Uterus (tissue), 4 donors: Measurements from ENCODE around the gene BORCS8. TPM values are rescaled to one million over a fixed set of nuclear protein-coding genes. Genes with fewer than 3 reads are reported as not detected.

Experiments used
- DNase-seq, 2 donors: peaks; one replicate each; pipeline ENCODE4 v3.0.0-alpha.2; 2019 to 2020
- H3K27ac ChIP-seq, 2 donors: fragments of 200-600 bp; sonication (generic); 1 replicate in 1 of 2; 2 replicates in 1 of 2; pipeline ENCODE4 v1.5.1; 2016 to 2018
- H3K27me3 ChIP-seq, 2 donors: fragments of 200-600 bp; sonication (generic); one replicate each; pipeline ENCODE4 v1.5.1; 2018 to 2019; ENCODE audit warnings: control low read depth in 1 of 2
- H3K36me3 ChIP-seq, 2 donors: fragments of 200-600 bp; sonication (generic); one replicate each; pipeline ENCODE4 v1.5.1; 2019; ENCODE audit warnings: control low read depth in 1 of 2
- H3K4me1 ChIP-seq, 2 donors: fragments of 200-600 bp; sonication (generic); one replicate each; pipeline ENCODE4 v1.5.1; 2018 to 2019; ENCODE audit warnings: control low read depth in 1 of 2
- H3K4me3 ChIP-seq, 2 donors: fragments of 200-600 bp; sonication (generic); 1 replicate in 1 of 2; 2 replicates in 1 of 2; pipeline ENCODE4 v1.5.1; 2018 to 2019; ENCODE audit warnings: mild to moderate bottlenecking in 1 of 2
- H3K9me3 ChIP-seq, 2 donors: fragments of 200-600 bp; sonication (generic); one replicate each; pipeline ENCODE4 v1.5.1; 2019; ENCODE audit warnings: control low read depth in 1 of 2
- POLR2A ChIP-seq, 2 donors: fragments of 450-650 bp; IDR thresholded peaks; one replicate each; pipeline ENCODE4 v1.6.1; 2016; ENCODE audit warnings: antibody characterized with exemption in 2 of 2, mild to moderate bottlenecking in 1 of 2, moderate library complexity in 1 of 2
- intact Hi-C: fragments of 100-400 bp; cut with DNase I; formaldehyde crosslinking; loops from one replicate; pipeline ENCODE4 v1.15.1; 2023; ENCODE audit warnings: low total_unique reads
- total RNA-seq, 4 donors: library from RNA; depleted of rRNA in 3 of 4; stranded (reverse); fragments of >200 nt in 3 of 4; gene quantifications; one replicate each; pipeline versions ENCODE4 v1.1.0 to v1.2.4, GENCODE V29; 2014 to 2023
- TF ChIP-seq, protein P1 (sequence below), 4 experiments: fragments of 200-600 bp in 2 of 4; fragments of 450-650 bp in 2 of 4; sonication (generic) in 2 of 4; IDR thresholded peaks; one replicate each; pipeline ENCODE4 v1.5.1; 2016 to 2019; ENCODE audit warnings: antibody characterized with exemption in 4 of 4, mild to moderate bottlenecking in 2 of 4, moderate library complexity in 1 of 4
- donor health status: DM: yes; HTN: yes; CAD: no.

BORCS8 gene
- total RNA-seq, 4 donors from 2014 or later: 0.26 to 28.4 (median 4.0) TPM; not detected in 1

DNA sequence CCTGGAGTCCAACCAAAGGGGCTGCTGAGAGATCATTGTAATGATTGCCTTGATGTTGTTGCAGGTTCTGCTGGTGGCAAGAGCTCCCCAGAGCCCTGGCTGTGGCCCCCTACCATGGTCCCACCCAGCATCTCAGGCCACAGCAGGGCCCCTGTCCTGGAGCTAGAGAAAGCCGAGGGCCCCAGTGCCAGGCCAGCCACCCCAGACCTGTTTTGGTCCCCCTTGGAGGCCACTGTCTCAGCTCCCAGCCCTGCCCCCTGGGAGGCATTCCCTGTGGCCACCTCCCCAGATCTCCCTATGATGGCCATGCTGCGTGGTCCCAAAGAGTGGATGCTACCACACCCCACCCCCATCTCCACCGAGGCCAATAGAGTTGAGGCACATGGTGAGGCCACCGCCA is 35.3 kb upstream of the BORCS8 start:
- no peak for TF ChIP-seq POLR2A (IDR thresholded peaks at IDR 0.05)
- TF ChIP-seq, protein P1, sequence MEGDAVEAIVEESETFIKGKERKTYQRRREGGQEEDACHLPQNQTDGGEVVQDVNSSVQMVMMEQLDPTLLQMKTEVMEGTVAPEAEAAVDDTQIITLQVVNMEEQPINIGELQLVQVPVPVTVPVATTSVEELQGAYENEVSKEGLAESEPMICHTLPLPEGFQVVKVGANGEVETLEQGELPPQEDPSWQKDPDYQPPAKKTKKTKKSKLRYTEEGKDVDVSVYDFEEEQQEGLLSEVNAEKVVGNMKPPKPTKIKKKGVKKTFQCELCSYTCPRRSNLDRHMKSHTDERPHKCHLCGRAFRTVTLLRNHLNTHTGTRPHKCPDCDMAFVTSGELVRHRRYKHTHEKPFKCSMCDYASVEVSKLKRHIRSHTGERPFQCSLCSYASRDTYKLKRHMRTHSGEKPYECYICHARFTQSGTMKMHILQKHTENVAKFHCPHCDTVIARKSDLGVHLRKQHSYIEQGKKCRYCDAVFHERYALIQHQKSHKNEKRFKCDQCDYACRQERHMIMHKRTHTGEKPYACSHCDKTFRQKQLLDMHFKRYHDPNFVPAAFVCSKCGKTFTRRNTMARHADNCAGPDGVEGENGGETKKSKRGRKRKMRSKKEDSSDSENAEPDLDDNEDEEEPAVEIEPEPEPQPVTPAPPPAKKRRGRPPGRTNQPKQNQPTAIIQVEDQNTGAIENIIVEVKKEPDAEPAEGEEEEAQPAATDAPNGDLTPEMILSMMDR (IDR thresholded peaks at IDR 0.05): no peak
- Histone ChIP-seq H3K4me3 (no peak overlapping the region), H3K27me3 (peaks cover 0 to 8% of the 10 kb centered on the region in 2 donors), H3K36me3 (no peaks in the 10 kb centered on the region), H3K4me1 (peaks cover 0 to 4% of the 10 kb centered on the region in 2 donors), H3K9me3 (no peaks in the 10 kb centered on the region), H3K27ac (no peak overlapping the region)
- no peak for DNase-seq
- intact Hi-C loops: no loop called here

DNA sequence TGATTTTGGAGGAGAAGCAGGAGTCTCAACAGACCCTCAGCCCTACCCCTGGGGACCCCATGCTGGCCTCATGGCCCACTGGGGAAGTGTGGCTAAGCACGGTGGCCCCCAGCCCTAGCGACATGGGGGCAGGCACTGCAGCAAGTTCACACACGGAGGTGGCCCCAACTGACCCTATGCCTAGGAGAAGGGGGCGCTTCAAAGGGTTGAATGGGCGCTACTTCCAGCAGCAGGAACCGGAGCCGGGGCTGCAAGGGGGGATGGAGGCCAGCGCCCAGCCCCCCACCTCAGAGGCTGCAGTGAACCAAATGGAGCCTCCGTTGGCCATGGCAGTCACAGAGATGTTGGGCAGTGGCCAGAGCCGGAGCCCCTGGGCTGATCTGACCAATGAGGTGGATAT is 34.7 kb upstream of the BORCS8 start:
- Histone ChIP-seq H3K27me3 (peaks cover 0 to 8% of the 10 kb centered on the region in 2 donors), H3K4me3 (no peak overlapping the region)
- intact Hi-C loops: no loop called here

DNA sequence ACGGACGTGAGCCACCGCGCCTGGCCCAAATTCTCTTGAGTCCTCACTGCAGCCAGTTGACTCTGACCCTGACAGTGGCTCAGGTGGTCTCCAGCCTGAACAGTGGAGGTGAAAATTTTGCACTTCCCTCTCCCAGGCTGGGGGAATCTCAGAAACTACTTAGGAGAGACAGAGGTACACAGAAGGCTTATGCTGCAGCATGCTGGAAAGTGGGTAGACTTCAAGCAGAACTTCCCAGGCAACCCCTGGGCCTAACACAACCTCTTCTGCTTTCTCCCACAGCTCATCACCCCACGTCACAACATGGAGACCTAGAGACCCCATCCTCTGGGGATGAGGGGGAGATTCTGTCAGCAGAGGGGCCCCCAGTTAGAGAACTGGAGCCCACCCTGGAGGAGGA is 34.3 kb upstream of the BORCS8 start:
- Histone ChIP-seq H3K36me3 (no peaks in the 10 kb centered on the region), H3K4me3 (no peak overlapping the region), H3K27me3 (peaks cover 0 to 11% of the 10 kb centered on the region in 2 donors), H3K4me1 (peaks cover 0 to 4% of the 10 kb centered on the region in 2 donors), H3K27ac (no peak overlapping the region), H3K9me3 (no peaks in the 10 kb centered on the region)
- DNase-seq: no peak
- TF ChIP-seq, protein P1 (IDR thresholded peaks at IDR 0.05): no peak
- TF ChIP-seq POLR2A (IDR thresholded peaks at IDR 0.05): no peak
- intact Hi-C loops: no loop called here

More for the DNA sequence above, 34.7 kb upstream of the BORCS8 start:
- Histone ChIP-seq H3K36me3 (no peaks in the 10 kb centered on the region), H3K4me1 (peaks cover 0 to 4% of the 10 kb centered on the region in 2 donors), H3K9me3 (no peaks in the 10 kb centered on the region), H3K27ac (no peak overlapping the region)
- TF ChIP-seq POLR2A (IDR thresholded peaks at IDR 0.05): no peak
- TF ChIP-seq, protein P1 (IDR thresholded peaks at IDR 0.05): no peak
- DNase-seq: no peak

DNA sequence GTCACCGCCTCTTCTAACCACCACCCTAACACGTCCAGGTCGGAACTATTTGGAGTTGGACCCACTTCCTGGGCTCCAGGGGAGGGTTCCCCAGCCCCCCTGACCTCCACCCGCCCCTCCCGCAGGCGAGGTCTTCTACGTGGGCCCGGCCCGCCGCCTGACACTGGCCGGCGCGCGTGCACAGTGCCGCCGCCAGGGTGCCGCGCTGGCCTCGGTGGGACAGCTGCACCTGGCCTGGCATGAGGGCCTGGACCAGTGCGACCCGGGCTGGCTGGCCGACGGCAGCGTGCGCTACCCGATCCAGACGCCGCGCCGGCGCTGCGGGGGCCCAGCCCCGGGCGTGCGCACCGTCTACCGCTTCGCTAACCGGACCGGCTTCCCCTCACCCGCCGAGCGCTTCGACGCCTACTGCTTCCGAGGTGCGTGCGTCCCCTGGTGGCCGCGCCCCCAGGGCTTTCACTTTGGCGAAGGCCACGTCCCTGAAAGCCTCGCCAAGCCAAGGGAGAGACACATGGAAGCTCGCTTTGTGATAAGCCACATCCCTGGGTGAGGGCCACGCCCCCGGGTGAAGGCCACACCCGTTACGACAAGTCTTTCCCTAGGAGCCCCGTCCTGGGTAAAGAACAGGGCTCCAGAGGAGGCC is 33.0 kb upstream of the BORCS8 start:
- H3K36me3 ChIP-seq: no peaks in the 10 kb centered on the region
- H3K27ac ChIP-seq: no peak overlapping the region
- H3K4me1 ChIP-seq: peaks cover 0 to 4% of the 10 kb centered on the region in 2 donors
- no peak for TF ChIP-seq POLR2A (IDR thresholded peaks at IDR 0.05)
- TF ChIP-seq, protein P1 (IDR thresholded peaks at IDR 0.05): peak; percentile 23 to 59 (median 44)
- intact Hi-C loops: no loop called here
- peak overlapping the region in 1 of 2 donors; percentile 24 for H3K4me3 ChIP-seq
- peak in 1 of 2 donors; percentile 40 for DNase-seq
- H3K9me3 ChIP-seq: no peaks in the 10 kb centered on the region
- peaks cover 0 to 11% of the 10 kb centered on the region in 2 donors for H3K27me3 ChIP-seq

DNA sequence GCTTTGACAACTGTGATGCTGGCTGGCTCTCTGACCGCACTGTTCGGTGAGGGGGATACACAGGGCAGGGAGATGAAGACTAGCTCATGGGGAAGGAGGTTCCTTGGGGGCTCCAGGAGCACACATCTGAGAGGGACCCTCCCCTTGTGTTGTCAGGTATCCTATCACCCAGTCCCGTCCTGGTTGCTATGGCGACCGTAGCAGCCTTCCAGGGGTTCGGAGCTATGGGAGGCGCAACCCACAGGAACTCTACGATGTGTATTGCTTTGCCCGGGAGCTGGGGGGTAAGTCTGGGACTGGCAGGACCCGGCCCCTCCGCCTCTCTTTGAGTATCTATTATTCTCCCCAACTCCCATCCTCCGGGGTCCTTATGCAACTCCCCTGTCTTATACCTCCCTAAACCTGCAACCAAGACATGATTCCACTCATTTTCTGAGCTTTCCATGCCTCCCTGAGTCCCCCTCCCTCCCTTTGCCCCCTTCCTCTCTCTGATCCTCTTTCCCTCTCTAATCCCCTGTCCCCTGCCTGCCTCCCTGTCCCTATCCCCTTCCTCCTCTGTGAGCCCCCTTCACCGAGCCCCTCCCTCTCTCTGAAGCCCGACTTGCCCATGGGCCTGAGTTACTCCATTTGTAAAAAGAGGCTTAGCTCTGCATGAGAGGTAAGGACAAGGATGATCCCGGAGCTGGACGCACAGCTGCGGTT is 32.3 kb upstream of the BORCS8 start:
- Histone ChIP-seq H3K36me3 (no peaks in the 10 kb centered on the region), H3K9me3 (no peaks in the 10 kb centered on the region), H3K4me1 (peaks cover 0 to 4% of the 10 kb centered on the region in 2 donors), H3K27me3 (peaks cover 0 to 11% of the 10 kb centered on the region in 2 donors), H3K27ac (no peak overlapping the region), H3K4me3 (no peak overlapping the region)
- DNase-seq: no peak
- intact Hi-C loops: no loop called here
- TF ChIP-seq, protein P1 (IDR thresholded peaks at IDR 0.05): no peak
- TF ChIP-seq POLR2A (IDR thresholded peaks at IDR 0.05): no peak
